HG03521 (cell line): Measurements from ENCODE around the gene OR8G1.
"Not testable (repeated sequence)": the region's sequence is repeated elsewhere in the genome, so short reads cannot be mapped to it uniquely, and the experiment has no call there.

ENCODE experiments used
- ATAC-seq: cut with Tn5 transposase; IDR thresholded peaks from one replicate; pipeline ENCODE4 v1.9.1; 2021; ENCODE audit warnings: mild to moderate bottlenecking, moderate library complexity; ENCODE audit not compliant: unreplicated experiment

Gene OR8G1

GRCh38 chr11:124240621-124241397 is at the start of gene OR8G1:
Gene OR8G1, plus strand, starts transcription at chr11:124241095. Its CDS starts 8,581 bp downstream, at chr11:124249676.
- no peak for ATAC-seq

- ATAC-seq: no peak
Measured at GRCh38 chr11:124193221-124194010, 47.5 kb upstream of the OR8G1 start.

- ATAC-seq: no peak
Measured at GRCh38 chr11:124194293-124195188, 46.4 kb upstream of the OR8G1 start.

GRCh38 chr11:124195189-124195734 is 45.6 kb upstream of the OR8G1 start:
- peak; percentile 87 for ATAC-seq

- ATAC-seq: no peak
Measured at GRCh38 chr11:124197999-124198398, 42.9 kb upstream of the OR8G1 start.

- no peak for ATAC-seq
Measured at GRCh38 chr11:124198897-124199296, 42.0 kb upstream of the OR8G1 start.

GRCh38 chr11:124199702-124200101 is 41.2 kb upstream of the OR8G1 start:
- no peak for ATAC-seq

GRCh38 chr11:124200671-124201070 is 40.2 kb upstream of the OR8G1 start:
- ATAC-seq: no peak

- no peak for ATAC-seq
Measured at GRCh38 chr11:124202951-124203350, 37.9 kb upstream of the OR8G1 start.

- no peak for ATAC-seq
Measured at GRCh38 chr11:124204008-124204407, 36.9 kb upstream of the OR8G1 start.

- ATAC-seq: no peak
Measured at GRCh38 chr11:124207102-124207792, 33.6 kb upstream of the OR8G1 start.

GRCh38 chr11:124209824-124210357 is 31.0 kb upstream of the OR8G1 start:
- no peak for ATAC-seq

- ATAC-seq: no peak
Measured at GRCh38 chr11:124210421-124210820, 30.5 kb upstream of the OR8G1 start.

- ATAC-seq: no peak
Measured at GRCh38 chr11:124211321-124211720, 29.6 kb upstream of the OR8G1 start.

GRCh38 chr11:124214027-124214426 is 26.9 kb upstream of the OR8G1 start:
- ATAC-seq: no peak

GRCh38 chr11:124219126-124219525 is 21.8 kb upstream of the OR8G1 start:
- no peak for ATAC-seq

- no peak for ATAC-seq
Measured at GRCh38 chr11:124222407-124222806, 18.5 kb upstream of the OR8G1 start.

- not testable (repeated sequence) for ATAC-seq
Measured at GRCh38 chr11:124224618-124225423, 16.1 kb upstream of the OR8G1 start.

GRCh38 chr11:124225471-124225870 is 15.4 kb upstream of the OR8G1 start:
- no peak for ATAC-seq
